Left lung (tissue), 10 donors: Measurements from ENCODE around the gene SLC17A7. TPM values are rescaled to one million over a fixed set of nuclear protein-coding genes. Genes with fewer than 3 reads are reported as not detected.
A peak's percentile ranks its signal among the peaks of the same experiment; 100 is the strongest.

Experiments
- ATAC-seq: fragments of 200-7000 bp; cut with Tn5 transposase; one replicate; pipeline ENCODE4 v1.9.1; 2020; ENCODE audit warnings: moderate library complexity
- DNase-seq, 4 donors: peaks; one replicate each; pipeline ENCODE4 v3.0.0-alpha.2; 2013 to 2020
- H3K27ac ChIP-seq, 2 donors: fragments of 200-600 bp; sonication (generic) in 1 of 2; one replicate each; pipeline versions ENCODE4 v1.5.0 to v1.8.0; 2020 to 2021
- H3K27me3 ChIP-seq, 2 donors: fragments of 200-600 bp; sonication (generic) in 1 of 2; one replicate each; pipeline versions ENCODE4 v1.5.0 to v1.8.0; 2020 to 2021
- H3K36me3 ChIP-seq, 2 donors: fragments of 200-600 bp; sonication (generic) in 1 of 2; one replicate each; pipeline versions ENCODE4 v1.5.0 to v1.8.0; 2020 to 2021
- H3K4me1 ChIP-seq, 2 donors: fragments of 200-600 bp; one replicate each; pipeline ENCODE4 v1.8.0; 2021
- H3K4me3 ChIP-seq, 2 donors: fragments of 200-600 bp; sonication (generic) in 1 of 2; one replicate each; pipeline versions ENCODE4 v1.5.0 to v1.8.0; 2020 to 2021; ENCODE audit warnings: mild to moderate bottlenecking in 1 of 2
- H3K9me3 ChIP-seq, 2 donors: fragments of 200-600 bp; sonication (generic) in 1 of 2; one replicate each; pipeline versions ENCODE4 v1.5.0 to v1.8.0; 2020 to 2021
- intact Hi-C, 2 donors: fragments of 100-400 bp; cut with DNase I; formaldehyde crosslinking; loops; one replicate each; pipeline versions ENCODE4 v1.11.2 to v1.14.2; 2022
- polyA plus RNA-seq, 6 donors: library from polyadenylated mRNA; unstranded; fragments of 120-200 nt; gene quantifications; one replicate each; pipeline ENCODE4 v1.2.1, GENCODE V29; 2013; ENCODE audit not compliant: insufficient read length in 6 of 6
- total RNA-seq, 2 donors: library from RNA; stranded (reverse); fragmentation: NEBNext Ultra II Directional; extraction: Animal tissue kit (Norgen Biotek cat#: 25700); gene quantifications; one replicate each; pipeline ENCODE4 v1.2.1, GENCODE V29; 2021
- TF ChIP-seq, protein P1 (sequence below), 2 donors: fragments of 200-600 bp; sonication (generic) in 1 of 2; IDR thresholded peaks; one replicate each; pipeline versions ENCODE4 v1.5.0 to v1.8.0; 2021; ENCODE audit warnings: antibody characterized with exemption in 2 of 2
- donor health status: DM: no; HTN: yes; CAD: no.
- donor health status: DM: no; HTN: no; CAD: no.

Gene SLC17A7
- total and polyA plus RNA-seq, 8 donors, result 0.21 to 0.70 (median 0.33) TPM

DNA sequence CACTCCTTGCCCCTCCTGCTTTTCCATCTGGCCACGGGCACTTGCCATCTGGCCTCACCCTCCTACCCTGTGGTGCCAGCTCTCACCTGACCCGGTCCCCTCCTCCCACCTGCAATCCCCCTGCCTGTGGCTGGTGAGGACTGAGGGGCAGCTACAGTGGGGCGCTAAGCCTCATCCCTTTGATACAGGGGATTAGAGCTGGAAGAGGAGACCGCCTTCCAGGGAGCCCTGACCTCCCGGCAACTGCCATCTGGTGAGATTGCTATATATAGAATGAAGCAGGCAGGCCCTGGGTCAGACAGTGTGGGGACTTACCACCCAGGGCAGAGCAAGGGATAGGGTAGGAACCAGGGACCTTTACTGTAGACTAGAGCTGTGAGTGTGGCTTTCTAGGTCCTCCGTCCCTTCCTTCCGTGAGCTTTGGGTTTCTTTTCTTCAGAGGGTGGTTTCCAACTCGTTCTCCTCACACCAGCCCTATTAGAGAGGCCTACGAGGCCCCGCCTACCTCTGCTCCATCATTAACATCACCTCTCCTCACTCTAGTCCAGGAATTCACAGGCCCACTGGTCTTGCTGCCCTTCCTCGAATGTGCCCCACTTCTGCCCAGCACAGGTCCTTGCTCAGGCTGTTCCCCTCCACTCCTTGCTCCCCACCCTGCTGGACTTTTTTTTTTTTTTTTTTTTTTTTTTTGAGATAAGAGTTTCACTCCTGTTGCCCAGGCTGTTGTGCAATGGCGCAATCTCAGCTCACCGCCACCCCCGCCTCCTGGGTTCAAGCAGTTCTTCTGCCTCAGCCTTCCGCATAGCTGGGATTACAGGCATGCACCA is 45.5 kb downstream of the SLC17A7 start:
- Histone ChIP-seq H3K4me1 (no peaks in the 10 kb centered on the region), H3K4me3 (no peak overlapping the region), H3K9me3 (no peaks in the 10 kb centered on the region), H3K36me3 (no peaks in the 10 kb centered on the region), H3K27ac (peak overlapping the region; percentile 18 to 81), H3K27me3 (peaks cover 0 to 11% of the 10 kb centered on the region in 2 donors)
- intact Hi-C loops, result no loop called here
- DNase-seq (peak in 2 of 4 donors; percentile 74 to 78), ATAC-seq (peak; percentile 80)
- TF ChIP-seq, protein P1, sequence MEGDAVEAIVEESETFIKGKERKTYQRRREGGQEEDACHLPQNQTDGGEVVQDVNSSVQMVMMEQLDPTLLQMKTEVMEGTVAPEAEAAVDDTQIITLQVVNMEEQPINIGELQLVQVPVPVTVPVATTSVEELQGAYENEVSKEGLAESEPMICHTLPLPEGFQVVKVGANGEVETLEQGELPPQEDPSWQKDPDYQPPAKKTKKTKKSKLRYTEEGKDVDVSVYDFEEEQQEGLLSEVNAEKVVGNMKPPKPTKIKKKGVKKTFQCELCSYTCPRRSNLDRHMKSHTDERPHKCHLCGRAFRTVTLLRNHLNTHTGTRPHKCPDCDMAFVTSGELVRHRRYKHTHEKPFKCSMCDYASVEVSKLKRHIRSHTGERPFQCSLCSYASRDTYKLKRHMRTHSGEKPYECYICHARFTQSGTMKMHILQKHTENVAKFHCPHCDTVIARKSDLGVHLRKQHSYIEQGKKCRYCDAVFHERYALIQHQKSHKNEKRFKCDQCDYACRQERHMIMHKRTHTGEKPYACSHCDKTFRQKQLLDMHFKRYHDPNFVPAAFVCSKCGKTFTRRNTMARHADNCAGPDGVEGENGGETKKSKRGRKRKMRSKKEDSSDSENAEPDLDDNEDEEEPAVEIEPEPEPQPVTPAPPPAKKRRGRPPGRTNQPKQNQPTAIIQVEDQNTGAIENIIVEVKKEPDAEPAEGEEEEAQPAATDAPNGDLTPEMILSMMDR (IDR thresholded peaks at IDR 0.05), result no peak

DNA sequence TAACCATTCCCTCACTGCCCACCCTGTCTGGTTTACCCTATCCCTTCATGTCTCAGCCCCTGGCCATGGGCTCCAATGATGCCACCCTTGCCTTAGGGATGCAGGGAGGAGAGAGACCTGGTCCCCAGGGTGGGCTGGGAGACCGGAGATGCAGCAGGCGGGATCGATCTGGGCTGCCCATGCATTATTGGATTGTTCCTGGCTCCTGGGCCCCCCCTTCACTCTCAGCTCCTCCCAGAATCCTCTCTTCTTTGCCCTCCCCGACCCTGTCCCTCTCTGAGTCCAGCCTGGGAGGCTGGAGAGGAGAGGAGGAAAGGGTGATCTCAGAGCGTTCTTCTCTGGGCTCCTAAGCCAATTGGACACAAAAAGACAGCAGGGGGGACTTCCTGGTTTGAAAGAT is 47.4 kb downstream of the SLC17A7 start:
- intact Hi-C loops, result loop anchor here in 1 of 2 donors (5.0 kb wide), 1 partner anchor 48 kb away; the partner anchor contains the start of gene SLC17A7
- DNase-seq (no peak), ATAC-seq (no peak)
- H3K9me3 ChIP-seq, result no peaks in the 10 kb centered on the region
- TF ChIP-seq, protein P1 (IDR thresholded peaks at IDR 0.05), result no peak
- H3K27ac ChIP-seq, result no peak overlapping the region
- no peak overlapping the region for H3K4me3 ChIP-seq
- H3K27me3 ChIP-seq, result peaks cover 0 to 11% of the 10 kb centered on the region in 2 donors
- H3K4me1 ChIP-seq, result no peaks in the 10 kb centered on the region
- H3K36me3 ChIP-seq, result no peaks in the 10 kb centered on the region

GRCh38 chr19:49391581-49392399 is 49.5 kb downstream of the SLC17A7 start:
- intact Hi-C loops, result loop anchor here in 1 of 2 donors (5.0 kb wide), 1 partner anchor 51 kb away; the partner anchor contains the start of gene SLC17A7
- DNase-seq (peak; percentile 49 to 90 (median 82)), ATAC-seq (peak; percentile 78)
- Histone ChIP-seq H3K36me3 (no peaks in the 10 kb centered on the region), H3K4me1 (no peaks in the 10 kb centered on the region), H3K27ac (no peak overlapping the region), H3K9me3 (no peaks in the 10 kb centered on the region), H3K4me3 (no peak overlapping the region), H3K27me3 (peaks cover 0 to 21% of the 10 kb centered on the region in 2 donors)
- TF ChIP-seq, protein P1 (IDR thresholded peaks at IDR 0.05), result peak; percentile 60 to 72

- peaks cover 0 to 21% of the 10 kb centered on the region in 2 donors for H3K27me3 ChIP-seq
- DNase-seq (no peak), ATAC-seq (no peak)
- H3K9me3 ChIP-seq, result no peaks in the 10 kb centered on the region
- no peaks in the 10 kb centered on the region for H3K36me3 ChIP-seq
- TF ChIP-seq, protein P1 (IDR thresholded peaks at IDR 0.05), result no peak
- H3K27ac ChIP-seq, result no peak overlapping the region
- intact Hi-C loops, result loop anchor here in 1 of 2 donors (5.0 kb wide), 1 partner anchor 51 kb away; the partner anchor contains the start of gene SLC17A7
- H3K4me3 ChIP-seq, result no peak overlapping the region
- no peaks in the 10 kb centered on the region for H3K4me1 ChIP-seq
Measured at GRCh38 chr19:49390929-49391359, 50.4 kb downstream of the SLC17A7 start.
